HepG2 (cell line): Measurements from ENCODE around the gene MUTYH. TPM values are rescaled to one million over a fixed set of nuclear protein-coding genes. Genes with fewer than 3 reads are reported as not detected.
A peak's percentile ranks its signal among the peaks of the same experiment; 100 is the strongest.

Experiments
- ELF1 ChIP-seq: sonication (generic); formaldehyde crosslinking; IDR thresholded peaks from 2 replicates; pipeline ENCODE4 v1.4.0; 2020; ENCODE audit warnings: missing genetic modification reagents
- EZH2 ChIP-seq: conservative IDR thresholded peaks from 2 replicates; pipeline ENCODE4 v1.6.1; 2012; ENCODE audit warnings: mild to moderate bottlenecking, low read depth, low read length, moderate library complexity
- FOXJ3 ChIP-seq: sonication (generic); formaldehyde crosslinking; IDR thresholded peaks from 2 replicates; pipeline ENCODE4 v1.4.0; 2020; ENCODE audit warnings: missing genetic modification reagents, mild to moderate bottlenecking, borderline replicate concordance
- HINFP ChIP-seq: sonication (generic); formaldehyde crosslinking; IDR thresholded peaks from 2 replicates; pipeline ENCODE4 v1.4.0; 2020; ENCODE audit warnings: low read depth, mild to moderate bottlenecking, missing genetic modification reagents
- ISX ChIP-seq: sonication (generic); formaldehyde crosslinking; conservative IDR thresholded peaks from 2 replicates; pipeline ENCODE4 v1.5.0; 2020; ENCODE audit warnings: missing genetic modification reagents
- MXD4 ChIP-seq: IDR thresholded peaks from 2 replicates; pipeline ENCODE4 v1.6.1; 2016; ENCODE audit warnings: mild to moderate bottlenecking, missing biosample characterization, missing genetic modification reagents
- REPIN1 ChIP-seq: sonication (generic); formaldehyde crosslinking; IDR thresholded peaks from 2 replicates; pipeline ENCODE4 v1.8.0; 2022; ENCODE audit warnings: missing genetic modification reagents, low read depth, mild to moderate bottlenecking, borderline replicate concordance
- REXO4 ChIP-seq: sonication (generic); formaldehyde crosslinking; IDR thresholded peaks from 2 replicates; pipeline ENCODE4 v1.8.0; 2022; ENCODE audit warnings: missing genetic modification reagents, mild to moderate bottlenecking, borderline replicate concordance
- RFXANK ChIP-seq: IDR thresholded peaks from 2 replicates; pipeline ENCODE4 v1.6.1; 2016
- RORA ChIP-seq: sonication (generic); formaldehyde crosslinking; IDR thresholded peaks from 2 replicates; pipeline ENCODE4 v1.5.0; 2020; ENCODE audit warnings: mild to moderate bottlenecking, missing genetic modification reagents, moderate library complexity
- SOX13 ChIP-seq, 3 experiments: fragments of 450-650 bp in 1 of 3; sonication (generic) in 1 of 3; formaldehyde crosslinking in 1 of 3; IDR thresholded peaks in 2 of 3; conservative IDR thresholded peaks in 1 of 3; 2 replicates each; pipeline versions ENCODE4 v1.5.0 to v1.6.1; 2016 to 2020; ENCODE audit warnings: antibody characterized with exemption in 1 of 3, mild to moderate bottlenecking in 1 of 3, missing compliant biosample characterization in 1 of 3, missing genetic modification reagents in 1 of 3, moderate library complexity in 1 of 3
- TFDP2 ChIP-seq: sonication (generic); formaldehyde crosslinking; IDR thresholded peaks from 2 replicates; pipeline ENCODE4 v1.4.0; 2020; ENCODE audit warnings: missing genetic modification reagents
- ZBTB21 ChIP-seq: sonication (generic); formaldehyde crosslinking; IDR thresholded peaks from 2 replicates; pipeline ENCODE4 v1.4.0; 2020; ENCODE audit warnings: missing genetic modification reagents
- ZBTB7B ChIP-seq: sonication (generic); formaldehyde crosslinking; IDR thresholded peaks from 2 replicates; pipeline ENCODE4 v1.4.0; 2020; ENCODE audit warnings: missing genetic modification reagents
- ZC3H13 ChIP-seq: sonication (generic); formaldehyde crosslinking; IDR thresholded peaks from 2 replicates; pipeline ENCODE4 v1.8.1; 2023; ENCODE audit warnings: mild to moderate bottlenecking, missing genetic modification reagents, moderate library complexity
- ZMYM3 ChIP-seq: sonication (generic); formaldehyde crosslinking; IDR thresholded peaks from 2 replicates; pipeline ENCODE4 v1.5.1; 2020; ENCODE audit warnings: mild to moderate bottlenecking, missing genetic modification reagents
- ZNF180 ChIP-seq: sonication (generic); formaldehyde crosslinking; IDR thresholded peaks from 2 replicates; pipeline ENCODE4 v1.4.0; 2020; ENCODE audit warnings: low read depth, missing genetic modification reagents, borderline replicate concordance
- ZNF317 ChIP-seq: sonication (generic); formaldehyde crosslinking; IDR thresholded peaks from 2 replicates; pipeline ENCODE4 v1.5.0; 2020; ENCODE audit warnings: mild to moderate bottlenecking, missing genetic modification reagents
- ZNF414 ChIP-seq: sonication (generic); formaldehyde crosslinking; IDR thresholded peaks from 2 replicates; pipeline ENCODE4 v1.5.0; 2020; ENCODE audit warnings: missing genetic modification reagents
- ZNF775 ChIP-seq: sonication (generic); formaldehyde crosslinking; IDR thresholded peaks from 2 replicates; pipeline ENCODE4 v1.4.0; 2020; ENCODE audit warnings: missing genetic modification reagents, mild to moderate bottlenecking, moderate library complexity, borderline replicate concordance
- ZNF792 ChIP-seq: IDR thresholded peaks from 2 replicates; pipeline ENCODE4 v1.6.1; 2016
- polyA plus RNA-seq, 8 experiments: library from polyadenylated mRNA; depleted of rRNA in 3 of 8; stranded (reverse) in 7 of 8; unstranded in 1 of 8; fragments of >200 nt; fragmentation: Illumina TruSeq in 4 of 8; extraction: Trizol in 4 of 8; gene quantifications; 2 replicates each; pipeline versions ENCODE4 v1.2.1 to v1.2.3, GENCODE V29; 2011 to 2016; ENCODE audit warnings: low read depth in 4 of 8, missing spikeins in 1 of 8, mixed read lengths in 1 of 8; ENCODE audit not compliant: insufficient read depth in 1 of 8
- total RNA-seq, 5 experiments: library from RNA; depleted of rRNA; stranded (reverse); fragments of >200 nt; fragmentation: Illumina TruSeq; extraction: Trizol; gene quantifications; 2 replicates each; pipeline ENCODE4 v1.2.3, GENCODE V29; 2016; ENCODE audit warnings: low read depth in 1 of 5
- TF ChIP-seq, protein P1 (sequence below): IDR thresholded peaks from 2 replicates; pipeline ENCODE4 v1.6.1; 2016
- TF ChIP-seq, protein P2 (sequence below): sonication (generic); formaldehyde crosslinking; IDR thresholded peaks from 2 replicates; pipeline ENCODE4 v1.5.0; 2020; ENCODE audit warnings: missing genetic modification reagents, mild to moderate bottlenecking, borderline replicate concordance
- TF ChIP-seq, protein P3 (sequence below): IDR thresholded peaks from 2 replicates; pipeline ENCODE4 v1.6.1; 2016; ENCODE audit warnings: missing genetic modification reagents, missing compliant biosample characterization

MUTYH gene
- total and polyA plus RNA-seq, 2 of the 13 experiments (the other 11 are each of a cell fraction or from before 2014, with no cell fraction given): 16.3 to 17.1 TPM

- TF ChIP-seq HINFP (CRISPR knock-in tag) (no peak), ZNF792 (CRISPR knock-in tag) (peak; percentile 34), MXD4 (CRISPR knock-in tag) (no peak), REPIN1 (CRISPR knock-in tag) (peak; percentile 58; the same call in 1 of the 2 replicates), SOX13 (IDR thresholded peaks at IDR 0.05) (no peak), SOX13 (CRISPR knock-in tag; conservative IDR thresholded peaks at IDR 0.05 in 1 of 2, IDR thresholded peaks at IDR 0.05 in 1 of 2) (peak in 1 of 2 experiments; percentile 43; a peak in 2 of 4 replicates), EZH2 (no peak), ZNF414 (CRISPR knock-in tag) (no peak), ZNF180 (CRISPR knock-in tag) (no peak), ZNF317 (CRISPR knock-in tag) (peak; percentile 57; the same call in 1 of the 2 replicates), ZC3H13 (CRISPR knock-in tag) (no peak), REXO4 (CRISPR knock-in tag) (no peak), FOXJ3 (CRISPR knock-in tag) (0 out of 2 replicates have a peak, but pooled peaks have one; percentile 32), TFDP2 (no peak), ELF1 (CRISPR knock-in tag) (no peak), ZNF775 (CRISPR knock-in tag) (no peak), ISX (CRISPR knock-in tag) (no peak), ZMYM3 (CRISPR knock-in tag) (peak; percentile 11; the same call in 1 of the 2 replicates), ZBTB21 (no peak), RORA (CRISPR knock-in tag) (no peak), ZBTB7B (CRISPR knock-in tag) (0 out of 2 replicates have a peak, but pooled peaks have one; percentile 32), RFXANK (CRISPR knock-in tag) (no peak)
- TF ChIP-seq, protein P1, sequence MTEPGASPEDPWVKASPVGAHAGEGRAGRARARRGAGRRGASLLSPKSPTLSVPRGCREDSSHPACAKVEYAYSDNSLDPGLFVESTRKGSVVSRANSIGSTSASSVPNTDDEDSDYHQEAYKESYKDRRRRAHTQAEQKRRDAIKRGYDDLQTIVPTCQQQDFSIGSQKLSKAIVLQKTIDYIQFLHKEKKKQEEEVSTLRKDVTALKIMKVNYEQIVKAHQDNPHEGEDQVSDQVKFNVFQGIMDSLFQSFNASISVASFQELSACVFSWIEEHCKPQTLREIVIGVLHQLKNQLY (CRISPR knock-in tag): no peak
- TF ChIP-seq, protein P2, sequence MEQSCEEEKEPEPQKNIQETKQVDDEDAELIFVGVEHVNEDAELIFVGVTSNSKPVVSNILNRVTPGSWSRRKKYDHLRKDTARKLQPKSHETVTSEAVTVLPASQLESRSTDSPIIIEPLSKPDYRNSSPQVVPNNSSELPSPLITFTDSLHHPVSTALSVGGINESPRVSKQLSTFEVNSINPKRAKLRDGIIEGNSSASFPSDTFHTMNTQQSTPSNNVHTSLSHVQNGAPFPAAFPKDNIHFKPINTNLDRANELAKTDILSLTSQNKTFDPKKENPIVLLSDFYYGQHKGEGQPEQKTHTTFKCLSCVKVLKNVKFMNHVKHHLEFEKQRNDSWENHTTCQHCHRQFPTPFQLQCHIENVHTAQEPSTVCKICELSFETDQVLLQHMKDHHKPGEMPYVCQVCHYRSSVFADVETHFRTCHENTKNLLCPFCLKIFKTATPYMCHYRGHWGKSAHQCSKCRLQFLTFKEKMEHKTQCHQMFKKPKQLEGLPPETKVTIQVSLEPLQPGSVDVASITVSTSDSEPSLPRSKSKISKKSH: no peak
- TF ChIP-seq, protein P3, sequence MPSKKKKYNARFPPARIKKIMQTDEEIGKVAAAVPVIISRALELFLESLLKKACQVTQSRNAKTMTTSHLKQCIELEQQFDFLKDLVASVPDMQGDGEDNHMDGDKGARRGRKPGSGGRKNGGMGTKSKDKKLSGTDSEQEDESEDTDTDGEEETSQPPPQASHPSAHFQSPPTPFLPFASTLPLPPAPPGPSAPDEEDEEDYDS (CRISPR knock-in tag): 0 out of 2 replicates have a peak, but pooled peaks have one; percentile 32
Measured at GRCh38 chr1:45297666-45298356, 42.4 kb downstream of the MUTYH start (continued).
